ENCODE results near the gene HSPA4L. TPM values are rescaled to one million over a fixed set of nuclear protein-coding genes. Genes with fewer than 3 reads are reported as not detected.
A peak's percentile ranks its signal among the peaks of the same experiment; 100 is the strongest.

HSPA4L gene
- total RNA-seq (13.5 TPM), polyA plus RNA-seq (ENCODE audit: insufficient read depth, low read depth, low replicate concordance) (8.8 TPM)
- long read RNA-seq, donor 1, full-length matches to known transcripts: 1 of 1 reads
- long read RNA-seq, donor 1, partial matches to known transcripts: 0 of 1 reads
- long read RNA-seq, donor 1, other reads (novel, unspliced or antisense): 0 of 1 reads
- long read RNA-seq, donor 2: 0 reads
- long read RNA-seq, donor 3: 0 reads
- long read RNA-seq, donor 4: 0 reads
- long read RNA-seq, donor 5: 0 reads
- long read RNA-seq, donor 6, partial matches to known transcripts: 11 of 11 reads
- long read RNA-seq, donor 6, other reads (novel, unspliced or antisense): 0 of 11 reads
- long read RNA-seq, donor 7, full-length matches to known transcripts: 4 of 9 reads
- long read RNA-seq, donor 7, partial matches to known transcripts: 3 of 9 reads
- long read RNA-seq, donor 7, other reads (novel, unspliced or antisense): 2 of 9 reads
- long read RNA-seq, donor 8: 0 reads
- long read RNA-seq, donor 9: 0 reads
- long read RNA-seq, donor 10: 0 reads

DNA sequence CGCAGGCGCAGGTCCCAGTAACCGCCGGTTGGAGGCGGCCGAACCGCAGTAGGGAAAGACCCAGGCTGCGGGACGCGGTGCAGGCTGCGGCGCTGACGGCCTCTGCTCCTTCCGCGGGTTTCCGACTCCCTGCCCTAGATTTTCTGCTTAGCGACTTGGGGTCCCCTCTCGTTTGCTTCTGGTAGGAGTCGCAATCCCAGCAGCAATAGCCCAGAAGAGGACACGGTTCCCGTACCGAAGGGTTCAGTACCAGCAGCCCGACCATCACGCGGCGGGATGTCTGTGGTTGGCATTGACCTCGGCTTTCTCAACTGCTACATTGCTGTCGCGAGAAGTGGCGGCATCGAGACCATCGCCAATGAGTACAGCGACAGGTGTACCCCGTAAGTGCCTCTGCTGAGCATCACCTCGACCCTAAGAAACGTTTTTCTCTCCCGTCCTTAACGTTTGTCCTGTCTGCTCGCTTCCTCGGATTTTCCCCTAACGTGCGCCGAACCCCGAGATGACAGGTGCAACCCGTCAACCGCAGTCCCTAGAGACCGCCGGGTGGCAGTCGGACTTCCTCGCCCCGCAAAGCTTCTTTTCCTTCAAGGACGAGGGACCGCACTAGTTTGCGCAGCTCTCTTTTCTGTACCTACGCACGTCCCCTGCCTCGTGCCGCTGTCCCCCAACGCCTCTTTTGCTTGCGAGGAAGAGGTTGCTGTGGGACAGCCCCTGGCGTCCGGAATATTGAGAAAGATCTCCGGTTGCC lies at the start of gene HSPA4L:
HSPA4L (plus strand) TSS at position 48 of the 751 bp plus-strand sequence; CDS start at position 277, 229 bp downstream.
- no peak for FAIRE-seq
- peak; percentile 21 for TF ChIP-seq CTCF (IDR thresholded peaks at IDR 0.05; ENCODE audit: borderline replicate concordance, extremely low read depth, insufficient read depth)
- peak in 4 of 5 donors; percentile 52 to 76 (median 65) for DNase-seq
- H3K27ac ChIP-seq (ENCODE audit: low read depth in 2 of 2, low read length in 2 of 2): peak within 1 kb of the TSS; percentile 89 to 94
- no peaks in the 10 kb centered on the region for H3K9me3 ChIP-seq (ENCODE audit: control insufficient read depth in 2 of 3, insufficient read depth in 1 of 3, low read length in 3 of 3)
- peak within 1 kb of the TSS; percentile 96 to 99 (median 98) for H3K4me3 ChIP-seq (ENCODE audit: low read length in 3 of 3)
- H3K36me3 ChIP-seq (ENCODE audit: control insufficient read depth in 2 of 3, insufficient read depth in 3 of 3, low read length in 3 of 3): no peaks in the 10 kb centered on the region
- H3K9ac ChIP-seq (ENCODE audit: low read length in 3 of 3): peak within 1 kb of the TSS; percentile 77 to 99 (median 95)
- intact Hi-C loops (cut with DNase I): no loop called here
- no peaks in the 10 kb centered on the region for H3K27me3 ChIP-seq (ENCODE audit: control insufficient read depth, insufficient read depth, low read length)
- H3K4me1 ChIP-seq (ENCODE audit: control insufficient read depth in 2 of 3, insufficient read depth in 2 of 3, low read depth in 1 of 3, low read length in 3 of 3): no peaks in the 10 kb centered on the region

DNA sequence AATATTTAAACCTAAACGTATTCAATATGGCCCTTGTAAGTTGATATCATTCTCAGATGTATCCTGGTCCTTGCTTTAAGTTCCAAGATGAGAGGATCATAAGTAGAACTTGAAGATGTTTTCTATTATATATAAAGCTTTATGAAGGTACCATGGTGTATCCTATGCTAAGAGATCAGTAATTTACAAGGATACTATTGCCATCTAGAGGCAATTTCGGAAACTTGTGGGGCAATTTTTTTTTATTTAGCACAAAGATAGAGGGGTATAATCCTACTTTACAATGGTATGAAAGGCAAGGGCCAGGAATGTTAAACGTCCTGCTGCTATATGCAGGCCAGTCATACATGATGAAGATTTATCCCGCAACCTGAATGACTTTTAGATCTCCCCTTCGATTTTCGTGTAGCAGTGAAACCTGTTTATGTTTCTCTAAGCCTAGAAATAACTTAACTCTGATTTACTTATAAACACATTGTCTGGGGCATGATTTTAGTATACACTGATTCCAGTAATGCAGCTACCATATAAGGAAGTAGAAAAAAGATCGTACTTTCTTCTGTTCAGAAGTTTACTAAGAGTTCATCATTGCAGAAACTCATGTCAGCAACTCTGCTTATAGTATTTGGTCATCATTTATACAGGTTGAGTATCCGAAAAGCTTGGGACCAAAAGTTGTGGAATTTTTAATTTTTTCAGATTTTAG lies 49.3 kb upstream of the HSPA4L start:
- H3K4me3 ChIP-seq (ENCODE audit: low read length in 3 of 3): no peak overlapping the region
- no peaks in the 10 kb centered on the region for H3K4me1 ChIP-seq (ENCODE audit: control insufficient read depth in 2 of 3, insufficient read depth in 2 of 3, low read depth in 1 of 3, low read length in 3 of 3)
- H3K27me3 ChIP-seq (ENCODE audit: control insufficient read depth, insufficient read depth, low read length): no peaks in the 10 kb centered on the region
- peak; percentile 48 for TF ChIP-seq CTCF (IDR thresholded peaks at IDR 0.05; ENCODE audit: borderline replicate concordance, extremely low read depth, insufficient read depth)
- H3K27ac ChIP-seq (ENCODE audit: low read depth in 2 of 2, low read length in 2 of 2): no peak overlapping the region
- DNase-seq (peak in 2 of 5 donors; percentile 56 to 67), FAIRE-seq (peak; percentile 84)
- H3K36me3 ChIP-seq (ENCODE audit: control insufficient read depth in 2 of 3, insufficient read depth in 3 of 3, low read length in 3 of 3): no peaks in the 10 kb centered on the region
- intact Hi-C loops (cut with DNase I): loop anchor here (5.0 kb wide), 1 partner anchor 125 kb away; no protein-coding TSS in a partner anchor
- H3K9ac ChIP-seq (ENCODE audit: low read length in 3 of 3): no peak overlapping the region
- H3K9me3 ChIP-seq (ENCODE audit: control insufficient read depth in 2 of 3, insufficient read depth in 1 of 3, low read length in 3 of 3): no peaks in the 10 kb centered on the region

DNA sequence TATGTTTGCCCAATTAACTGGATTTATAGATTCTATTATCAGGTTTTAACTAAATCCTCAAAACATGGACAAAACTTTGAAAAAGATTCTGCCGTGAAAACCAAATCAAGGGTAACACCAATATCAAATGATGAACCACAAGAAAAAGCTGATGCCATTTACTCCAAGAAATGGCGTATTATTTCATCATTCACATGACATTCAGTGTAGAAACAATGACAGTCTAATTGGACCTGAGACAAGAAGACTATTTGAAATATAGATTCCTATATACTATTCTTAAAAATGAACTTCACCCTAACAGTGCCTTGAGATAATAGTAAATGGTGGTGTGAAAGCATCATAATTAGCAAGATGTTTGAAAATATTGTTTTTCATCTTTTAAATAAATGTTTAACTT lies 47.1 kb upstream of the HSPA4L start:
- DNase-seq: no peak
- H3K27me3 ChIP-seq (ENCODE audit: control insufficient read depth, insufficient read depth, low read length): no peaks in the 10 kb centered on the region
- no peak for FAIRE-seq
- no peak overlapping the region for H3K27ac ChIP-seq (ENCODE audit: low read depth in 2 of 2, low read length in 2 of 2)
- H3K4me1 ChIP-seq (ENCODE audit: control insufficient read depth in 2 of 3, insufficient read depth in 2 of 3, low read depth in 1 of 3, low read length in 3 of 3): no peaks in the 10 kb centered on the region
- H3K36me3 ChIP-seq (ENCODE audit: control insufficient read depth in 2 of 3, insufficient read depth in 3 of 3, low read length in 3 of 3): no peaks in the 10 kb centered on the region
- H3K9ac ChIP-seq (ENCODE audit: low read length in 3 of 3): no peak overlapping the region
- intact Hi-C loops (cut with DNase I): loop anchor here (5.0 kb wide), 1 partner anchor 128 kb away; no protein-coding TSS in a partner anchor
- H3K9me3 ChIP-seq (ENCODE audit: control insufficient read depth in 2 of 3, insufficient read depth in 1 of 3, low read length in 3 of 3): no peaks in the 10 kb centered on the region
- TF ChIP-seq CTCF (IDR thresholded peaks at IDR 0.05; ENCODE audit: borderline replicate concordance, extremely low read depth, insufficient read depth): no peak
- no peak overlapping the region for H3K4me3 ChIP-seq (ENCODE audit: low read length in 3 of 3)
